Measurements from ENCODE around the gene MARK2. TPM values are rescaled to one million over a fixed set of nuclear protein-coding genes. Genes with fewer than 3 reads are reported as not detected.
"Not testable (repeated sequence)": the region's sequence is repeated elsewhere in the genome, so short reads cannot be mapped to it uniquely, and the experiment has no call there.

The MARK2 gene
- total and polyA plus RNA-seq, 2 donors = 13.1 to 21.6 TPM

DNA sequence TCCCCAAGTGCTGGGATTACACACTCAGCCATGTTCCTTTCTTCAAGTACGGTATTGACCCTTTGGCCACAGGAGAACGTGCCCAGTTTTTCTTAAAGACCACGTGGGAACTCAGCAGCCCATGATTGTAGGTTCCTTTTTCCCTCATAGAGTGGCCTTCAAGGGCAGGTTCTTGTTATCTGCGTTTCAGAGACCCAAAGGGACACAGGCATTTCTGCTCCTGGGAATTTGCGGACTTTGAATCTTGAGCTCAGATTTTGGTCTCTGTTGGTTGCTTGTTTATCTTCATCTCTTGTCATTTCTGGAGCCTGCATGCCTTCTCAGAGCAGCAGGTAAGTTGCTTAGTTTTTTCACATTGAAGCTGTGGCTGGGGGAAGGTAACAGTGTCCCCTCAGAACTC, 12.0 kb downstream of the MARK2 start:
- WGBS = 89% methylated on average over 5 of the region's 5 CpGs
- no peak for DNase-seq (ENCODE audit: extremely low spot score)
- H3K27ac ChIP-seq (ENCODE audit: low read depth) = no peak overlapping the region
- no peaks in the 10 kb centered on the region for H3K4me1 ChIP-seq (ENCODE audit: insufficient read depth)
- no peak overlapping the region for H3K4me3 ChIP-seq (ENCODE audit: low read depth, low read length)
- H3K36me3 ChIP-seq (ENCODE audit: insufficient read depth) = no peaks in the 10 kb centered on the region

DNA sequence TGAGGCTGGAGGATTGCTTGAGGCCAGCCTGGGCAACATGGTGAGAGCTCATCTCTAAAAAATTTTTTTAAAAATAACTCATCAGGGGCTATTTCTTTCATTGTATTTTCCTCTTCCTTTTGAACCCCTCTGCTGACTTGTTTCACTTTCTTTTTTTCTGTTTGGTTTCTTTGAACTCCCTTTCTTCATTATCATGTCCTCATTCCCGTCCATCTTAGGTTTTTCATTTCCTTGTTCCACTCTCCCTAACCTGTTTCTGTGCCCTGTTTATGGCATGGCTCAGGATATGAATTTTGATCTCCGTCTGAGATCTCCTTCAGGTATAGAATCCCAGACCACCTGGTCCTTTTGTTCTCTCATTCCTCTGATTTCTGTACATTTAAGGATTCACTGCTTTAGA, 12.5 kb downstream of the MARK2 start:
- Histone ChIP-seq H3K36me3 (ENCODE audit: insufficient read depth) (no peaks in the 10 kb centered on the region), H3K4me3 (ENCODE audit: low read depth, low read length) (no peak overlapping the region), H3K27ac (ENCODE audit: low read depth) (no peak overlapping the region), H3K4me1 (ENCODE audit: insufficient read depth) (no peaks in the 10 kb centered on the region)
- no peak for DNase-seq (ENCODE audit: extremely low spot score)
- 50% methylated on average over 2 of the region's 2 CpGs for WGBS

DNA sequence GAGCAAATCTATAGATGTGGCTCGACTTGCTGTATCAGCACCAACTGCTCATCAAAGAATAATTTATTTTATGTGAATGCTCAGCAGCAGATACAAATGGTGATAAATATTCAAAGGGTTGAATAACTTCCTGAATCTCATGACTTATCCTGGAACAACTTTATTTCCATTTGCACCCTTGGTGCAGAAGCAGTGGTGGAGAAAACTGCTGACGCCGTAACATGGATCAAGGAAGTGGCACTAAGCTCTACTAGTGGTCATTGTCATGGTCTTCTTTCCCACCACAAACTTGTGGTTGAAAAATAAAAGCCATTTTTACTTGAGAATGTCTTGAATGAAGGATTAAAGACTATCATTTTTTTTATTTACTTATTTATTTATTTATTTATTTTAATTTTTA, 14.6 kb downstream of the MARK2 start:
- H3K4me1 ChIP-seq (ENCODE audit: insufficient read depth) = no peaks in the 10 kb centered on the region
- no peak overlapping the region for H3K27ac ChIP-seq (ENCODE audit: low read depth)
- H3K4me3 ChIP-seq (ENCODE audit: low read depth, low read length) = no peak overlapping the region
- H3K36me3 ChIP-seq (ENCODE audit: insufficient read depth) = no peaks in the 10 kb centered on the region
- no peak for DNase-seq (ENCODE audit: extremely low spot score)
- WGBS = 85% methylated on average over 3 of the region's 3 CpGs

DNA sequence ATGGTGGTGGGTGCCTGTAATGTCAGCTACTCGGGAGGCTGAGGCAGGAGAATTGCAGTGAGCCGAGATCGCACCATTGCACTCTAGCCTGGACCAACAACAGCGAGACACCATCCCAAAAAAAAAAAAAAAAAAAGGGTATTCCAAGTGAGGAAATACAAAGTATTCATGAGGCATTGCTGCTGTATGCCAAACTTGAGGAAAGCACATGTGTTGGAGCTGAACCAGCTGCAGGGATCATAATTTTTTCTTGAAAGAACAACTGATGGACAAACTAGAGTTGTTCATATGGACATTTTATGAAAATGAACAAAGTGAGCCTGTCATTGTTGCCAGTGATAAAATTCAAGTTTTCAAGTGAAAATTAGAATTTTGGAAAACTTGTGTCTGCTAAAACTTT, 15.8 kb downstream of the MARK2 start:
- Histone ChIP-seq H3K4me3 (ENCODE audit: low read depth, low read length) (no peak overlapping the region), H3K36me3 (ENCODE audit: insufficient read depth) (no peaks in the 10 kb centered on the region), H3K4me1 (ENCODE audit: insufficient read depth) (no peaks in the 10 kb centered on the region), H3K27ac (ENCODE audit: low read depth) (no peak overlapping the region)
- DNase-seq (ENCODE audit: extremely low spot score) = no peak
- WGBS = 99% methylated on average over 4 of the region's 4 CpGs

DNA sequence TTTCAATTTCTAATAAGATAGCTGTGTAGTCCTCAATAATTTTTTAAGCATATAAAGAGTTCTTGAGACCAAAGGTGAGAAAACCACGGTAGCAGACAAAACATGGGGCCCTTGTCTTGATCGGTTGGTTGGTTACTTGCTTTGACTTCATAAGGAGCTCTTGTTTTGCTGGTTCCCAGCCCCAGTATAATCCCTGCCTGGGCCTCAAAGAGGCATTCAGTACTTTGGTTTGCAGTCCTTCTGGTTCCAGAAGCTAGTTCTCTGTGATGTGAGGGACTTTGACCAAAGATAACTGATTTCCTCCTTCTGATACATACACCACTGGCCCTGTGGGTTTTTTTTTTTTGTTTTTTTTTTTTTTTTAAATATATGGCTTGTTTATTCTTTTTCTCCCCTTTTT, 17.1 kb downstream of the MARK2 start:
- Histone ChIP-seq H3K27ac (ENCODE audit: low read depth) (no peak overlapping the region), H3K36me3 (ENCODE audit: insufficient read depth) (no peaks in the 10 kb centered on the region), H3K4me1 (ENCODE audit: insufficient read depth) (no peaks in the 10 kb centered on the region), H3K4me3 (ENCODE audit: low read depth, low read length) (no peak overlapping the region)
- WGBS = 79% methylated on average over 2 of the region's 2 CpGs
- no peak for DNase-seq (ENCODE audit: extremely low spot score)

DNA sequence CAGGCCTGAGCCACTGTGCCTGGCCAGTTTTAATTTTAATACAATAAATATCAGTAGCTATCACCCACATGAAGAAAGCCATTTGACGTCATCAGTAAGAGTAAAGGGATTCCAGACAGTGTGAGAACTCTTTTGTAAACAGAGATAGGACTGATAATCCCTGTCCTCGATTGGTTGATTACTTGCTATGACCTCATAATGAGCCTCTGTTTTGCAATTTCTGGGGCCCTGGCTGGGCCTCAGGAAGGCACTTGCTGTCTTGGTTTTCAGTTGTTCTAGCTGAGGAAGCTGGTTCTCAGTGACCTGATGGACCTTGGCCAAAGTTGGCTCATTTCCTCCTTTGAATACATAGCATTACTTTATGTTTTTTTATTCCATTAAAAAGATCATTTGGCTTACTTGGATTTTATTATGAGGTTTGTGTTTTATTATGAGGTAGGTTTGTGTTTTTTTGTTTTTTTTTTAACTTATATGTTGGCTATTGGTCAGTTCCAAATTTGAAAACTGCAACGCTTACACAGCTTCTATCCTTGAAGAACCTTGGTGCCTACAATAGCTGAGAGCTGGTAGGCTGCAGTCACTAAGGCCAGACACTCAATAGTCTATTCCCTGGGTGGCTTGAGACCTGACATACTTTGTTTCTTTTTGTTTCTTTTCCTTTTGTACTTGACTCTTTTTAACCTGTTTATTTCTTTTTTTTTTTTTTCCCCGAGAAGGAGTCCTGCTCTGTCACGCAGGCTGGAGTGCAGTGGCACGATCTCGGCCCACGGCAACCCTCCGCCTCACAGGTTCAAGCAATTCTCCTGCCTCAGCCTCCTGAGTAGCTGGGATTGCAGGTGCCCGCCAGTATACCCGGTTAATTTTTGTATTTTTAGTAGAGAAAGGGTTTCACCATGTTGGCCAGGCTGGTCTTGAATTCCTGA, 20.0 kb downstream of the MARK2 start:
- Histone ChIP-seq H3K4me3 (ENCODE audit: low read depth, low read length) (no peak overlapping the region), H3K27ac (ENCODE audit: low read depth) (no peak overlapping the region), H3K4me1 (ENCODE audit: insufficient read depth) (no peaks in the 10 kb centered on the region), H3K36me3 (ENCODE audit: insufficient read depth) (no peaks in the 10 kb centered on the region)
- no peak for DNase-seq (ENCODE audit: extremely low spot score)
- 80% methylated on average over 11 of the region's 11 CpGs for WGBS

DNA sequence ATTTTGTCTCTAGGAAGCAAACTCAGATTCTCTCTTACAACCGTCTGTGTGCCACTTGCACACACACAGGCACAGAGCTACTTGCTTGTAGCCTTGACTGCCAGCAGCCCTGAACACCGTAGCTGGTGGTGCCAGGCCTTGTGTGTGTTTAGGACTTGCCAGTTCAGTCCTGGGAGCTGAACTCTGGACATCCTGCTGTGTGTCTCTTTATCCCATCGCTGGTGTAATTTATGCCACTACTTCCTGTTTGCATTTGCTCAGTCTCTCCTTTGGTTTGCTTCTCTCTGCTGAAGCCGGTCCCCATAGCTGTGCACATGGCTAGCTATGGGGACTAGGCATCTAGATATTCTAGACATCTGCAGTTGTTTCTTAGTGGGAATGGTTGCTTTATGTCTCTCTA, 24.0 kb downstream of the MARK2 start:
- WGBS = 34% methylated on average over 4 of the region's 4 CpGs
- H3K4me1 ChIP-seq (ENCODE audit: insufficient read depth) = no peaks in the 10 kb centered on the region
- no peak overlapping the region for H3K4me3 ChIP-seq (ENCODE audit: low read depth, low read length)
- DNase-seq (ENCODE audit: extremely low spot score) = no peak
- no peak overlapping the region for H3K27ac ChIP-seq (ENCODE audit: low read depth)
- no peaks in the 10 kb centered on the region for H3K36me3 ChIP-seq (ENCODE audit: insufficient read depth)

DNA sequence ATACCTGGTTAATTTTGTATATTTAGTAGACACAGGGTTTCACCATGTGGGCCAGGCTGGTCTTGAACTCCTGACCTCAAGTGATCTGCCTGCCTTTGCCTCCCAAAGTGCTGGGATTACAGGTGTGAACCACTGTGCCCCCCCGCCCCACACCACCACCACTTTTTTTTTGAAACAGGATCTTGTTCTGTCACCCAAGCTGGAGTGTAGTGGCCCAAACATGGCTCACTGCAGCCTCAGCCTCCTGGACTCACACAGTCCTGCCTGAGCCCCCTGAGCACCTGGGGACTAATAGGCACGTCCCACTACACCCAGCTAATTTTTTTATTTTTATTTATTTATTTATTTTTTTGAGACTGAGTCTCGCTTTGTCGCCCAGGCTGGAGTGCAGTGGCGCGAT, 24.7 kb downstream of the MARK2 start:
- WGBS = 97% methylated on average over 6 of the region's 6 CpGs
- not testable (repeated sequence) for H3K27ac ChIP-seq (ENCODE audit: low read depth); H3K4me3 ChIP-seq (ENCODE audit: low read depth, low read length); H3K4me1 ChIP-seq (ENCODE audit: insufficient read depth); DNase-seq (ENCODE audit: extremely low spot score); H3K36me3 ChIP-seq (ENCODE audit: insufficient read depth)

DNA sequence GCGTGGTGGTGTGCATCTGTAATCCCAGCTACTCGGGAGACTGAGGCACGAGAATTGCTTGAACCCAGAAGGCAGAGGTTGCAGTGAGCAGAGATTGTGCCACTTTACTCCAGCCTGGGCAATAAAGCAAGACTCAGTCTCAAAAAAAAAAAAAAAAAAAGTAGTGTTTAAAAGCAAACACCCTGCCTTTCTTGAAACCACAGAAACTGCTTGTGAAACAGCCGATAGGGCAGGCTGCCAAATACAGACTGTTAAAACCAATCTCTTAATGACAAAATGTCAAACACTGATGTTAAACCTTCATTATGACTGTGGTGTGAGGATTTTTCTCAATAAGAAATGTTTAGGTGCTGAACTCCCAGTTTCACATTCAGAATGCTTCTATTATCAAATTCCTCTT, 27.3 kb downstream of the MARK2 start:
- H3K4me1 ChIP-seq (ENCODE audit: insufficient read depth) = no peaks in the 10 kb centered on the region
- no peak overlapping the region for H3K27ac ChIP-seq (ENCODE audit: low read depth)
- DNase-seq (ENCODE audit: extremely low spot score) = no peak
- H3K4me3 ChIP-seq (ENCODE audit: low read depth, low read length) = no peak overlapping the region
- H3K36me3 ChIP-seq (ENCODE audit: insufficient read depth) = no peaks in the 10 kb centered on the region
- 61% methylated on average over 4 of the region's 4 CpGs for WGBS

DNA sequence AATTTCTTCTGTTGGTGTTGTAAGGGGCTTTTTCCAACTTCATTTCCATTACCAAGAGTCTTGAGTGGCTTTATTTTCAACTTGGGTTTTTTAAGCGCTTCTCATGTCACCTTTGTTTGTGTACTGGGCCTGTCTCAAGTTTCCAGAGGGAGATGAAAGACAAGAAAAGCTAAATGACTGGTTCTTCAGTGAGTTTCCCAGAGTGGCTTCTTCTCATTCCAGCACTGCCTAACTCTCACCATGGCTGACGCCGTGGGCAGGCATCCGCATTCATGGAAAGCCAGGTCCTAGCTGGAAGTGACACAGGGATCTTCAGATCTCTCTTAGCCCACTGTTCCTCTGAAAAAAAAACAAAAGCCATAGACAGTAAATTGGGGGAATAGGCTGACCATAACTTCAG, 28.6 kb downstream of the MARK2 start:
- no peak for DNase-seq (ENCODE audit: extremely low spot score)
- no peak overlapping the region for H3K4me3 ChIP-seq (ENCODE audit: low read depth, low read length)
- WGBS = 94% methylated on average over 4 of the region's 4 CpGs
- H3K27ac ChIP-seq (ENCODE audit: low read depth) = no peak overlapping the region
- H3K4me1 ChIP-seq (ENCODE audit: insufficient read depth) = no peaks in the 10 kb centered on the region
- no peaks in the 10 kb centered on the region for H3K36me3 ChIP-seq (ENCODE audit: insufficient read depth)

DNA sequence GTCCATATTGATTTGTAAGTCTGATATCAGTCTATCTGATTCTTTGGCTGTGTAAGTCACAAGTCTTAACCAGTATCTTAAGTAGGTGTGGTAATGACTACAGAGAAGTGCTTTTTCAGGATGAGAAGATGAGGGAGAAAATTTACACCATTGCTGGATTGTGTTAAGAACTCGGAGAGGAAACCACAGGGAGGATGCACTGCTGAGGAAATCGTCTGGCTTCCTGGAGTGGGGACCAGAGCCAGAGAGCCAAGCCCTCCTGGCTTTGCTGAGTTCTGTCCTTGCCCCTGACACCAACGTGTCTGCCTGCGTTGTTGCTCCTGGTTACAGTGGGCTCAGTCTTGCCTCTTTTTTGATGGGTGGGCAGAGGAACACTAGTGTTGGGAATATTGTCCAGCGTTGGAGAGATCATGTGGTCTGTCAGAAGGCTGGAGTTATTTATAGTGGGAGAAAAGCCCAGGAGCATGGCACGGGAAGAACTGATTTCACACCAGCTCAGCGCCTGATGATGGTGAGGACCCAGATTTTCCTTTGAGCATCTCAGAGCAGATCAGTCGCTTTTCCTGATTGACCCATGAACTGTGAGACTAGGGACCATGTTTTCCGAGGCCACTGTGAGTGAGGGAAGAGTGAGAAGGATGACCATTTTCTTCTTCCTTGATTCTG, 29.6 kb downstream of the MARK2 start:
- H3K4me1 ChIP-seq (ENCODE audit: insufficient read depth) = no peaks in the 10 kb centered on the region
- DNase-seq (ENCODE audit: extremely low spot score) = no peak

DNA sequence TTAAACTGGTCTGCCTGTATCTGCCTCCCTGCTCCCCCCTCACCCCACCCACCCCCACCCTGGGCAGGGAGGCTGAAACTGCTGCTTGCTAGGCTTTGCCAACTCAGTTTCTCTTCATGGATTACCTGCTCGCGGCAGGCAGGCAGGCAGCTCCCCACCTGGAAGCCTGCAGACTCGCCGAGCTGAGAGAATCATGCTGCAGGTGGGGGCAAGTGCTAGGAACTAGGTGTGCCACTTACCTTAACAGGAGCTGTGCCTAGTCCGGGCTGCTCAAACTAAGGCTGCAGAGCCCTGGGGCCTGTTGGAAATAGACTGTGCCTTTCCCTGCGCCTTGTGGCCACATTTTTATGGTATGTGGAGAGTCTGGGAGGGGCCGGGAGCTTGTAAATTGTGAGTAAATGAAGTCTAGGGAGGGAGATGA, 30.3 kb downstream of the MARK2 start:
- no peak overlapping the region for H3K27ac ChIP-seq (ENCODE audit: low read depth)
- DNase-seq (ENCODE audit: extremely low spot score) = no peak
- no peaks in the 10 kb centered on the region for H3K4me1 ChIP-seq (ENCODE audit: insufficient read depth)
- WGBS = 70% methylated on average over 7 of the region's 7 CpGs
- H3K36me3 ChIP-seq (ENCODE audit: insufficient read depth) = no peaks in the 10 kb centered on the region
- H3K4me3 ChIP-seq (ENCODE audit: low read depth, low read length) = no peak overlapping the region

More for the DNA sequence above, 29.6 kb downstream of the MARK2 start:
- no peak overlapping the region for H3K27ac ChIP-seq (ENCODE audit: low read depth)
- H3K4me3 ChIP-seq (ENCODE audit: low read depth, low read length) = no peak overlapping the region
- H3K36me3 ChIP-seq (ENCODE audit: insufficient read depth) = no peaks in the 10 kb centered on the region
- WGBS = 51% methylated on average over 9 of the region's 9 CpGs

DNA sequence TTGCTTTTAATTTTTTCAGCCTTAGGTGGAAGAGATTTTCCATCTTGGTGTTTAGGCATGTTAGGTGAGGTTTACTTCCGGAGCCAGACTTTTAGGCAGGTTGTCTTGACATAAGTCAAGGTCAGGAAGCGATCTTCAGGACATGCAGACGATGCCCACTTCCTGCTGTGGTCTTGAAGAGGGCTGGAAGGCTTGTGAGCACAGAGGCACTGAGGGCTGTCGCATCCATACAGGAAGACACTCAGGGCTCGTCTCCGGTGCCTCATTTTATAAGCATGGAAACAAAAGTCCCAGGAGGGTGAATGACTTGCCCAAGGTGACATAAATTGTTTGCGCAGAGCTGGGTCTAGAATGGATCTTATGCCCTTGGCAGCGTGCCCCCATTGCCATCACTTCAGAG, 30.8 kb downstream of the MARK2 start:
- Histone ChIP-seq H3K27ac (ENCODE audit: low read depth) (no peak overlapping the region), H3K4me3 (ENCODE audit: low read depth, low read length) (no peak overlapping the region), H3K36me3 (ENCODE audit: insufficient read depth) (no peaks in the 10 kb centered on the region), H3K4me1 (ENCODE audit: insufficient read depth) (no peaks in the 10 kb centered on the region)
- DNase-seq (ENCODE audit: extremely low spot score) = no peak
- 73% methylated on average over 8 of the region's 8 CpGs for WGBS

All from urinary bladder (tissue), 4 donors.